ENCODE measurements around the gene DNAJC11. TPM values are rescaled to one million over a fixed set of nuclear protein-coding genes. Genes with fewer than 3 reads are reported as not detected.

DNAJC11 gene
- total RNA-seq, 1 experiment from 2014 or later, result 75.6 TPM

DNA sequence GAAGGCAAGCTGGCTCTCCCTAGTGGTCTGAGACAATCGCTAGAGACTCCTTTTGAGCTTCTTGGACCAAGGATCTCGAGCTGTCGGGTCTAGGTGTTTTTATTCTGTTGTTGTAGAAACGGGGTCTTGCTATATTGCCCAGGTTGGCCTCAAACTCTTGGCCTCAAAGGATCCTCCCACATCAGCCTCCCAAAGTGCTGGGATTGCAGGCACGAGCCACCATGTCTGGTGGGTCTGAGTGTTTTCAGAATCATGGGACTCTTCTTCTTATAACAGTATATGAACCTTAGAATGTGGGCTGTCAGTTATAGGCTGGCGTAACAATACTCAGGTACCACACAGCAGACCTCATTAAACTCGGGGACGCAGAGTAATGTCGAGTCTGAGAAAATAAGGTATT lies 33.1 kb downstream of the DNAJC11 start:
- H3K4me2 ChIP-seq (ENCODE audit: low read length), result no peak overlapping the region
- no peaks in the 10 kb centered on the region for H3K9me2 ChIP-seq (ENCODE audit: insufficient read depth)
- RAD21 ChIA-PET (ENCODE audit: low non-redundant PET in 1 of 2, low total read pairs in 2 of 2, uncharacterized antibody in 2 of 2, unreplicated experiment in 2 of 2), result no interaction called here
- BruUV-seq (replicated peaks), result no TSS peak
- H3K27ac ChIP-seq (ENCODE audit: low read depth, low read length), result no peak overlapping the region
- H3K4me3 ChIP-seq (replicated peaks in 1 of 2; ENCODE audit: low read depth in 1 of 2, low read length in 2 of 2), result no peak overlapping the region
- CTCF ChIA-PET, result no interaction called here
- H4K20me1 ChIP-seq (ENCODE audit: insufficient read depth), result no peaks in the 10 kb centered on the region
- H3K9ac ChIP-seq (ENCODE audit: low read length), result no peak overlapping the region
- H3K9me3 ChIP-seq (ENCODE audit: control insufficient read depth in 1 of 2, insufficient read depth in 1 of 2, low read depth in 1 of 2, low read length in 2 of 2), result no peaks in the 10 kb centered on the region
- no peaks in the 10 kb centered on the region for H3K27me3 ChIP-seq (ENCODE audit: insufficient read depth, low read length)
- no peaks in the 10 kb centered on the region for H3K4me1 ChIP-seq (ENCODE audit: control insufficient read depth in 1 of 2, insufficient read depth in 2 of 2, low read length in 2 of 2)
- H3K36me3 ChIP-seq (ENCODE audit: control insufficient read depth in 1 of 2, insufficient read depth in 2 of 2, low read length in 2 of 2), result peaks cover 6 to 18% of the 10 kb centered on the region in 2 experiments
- DNase-seq (ENCODE audit: low read depth, low spot score) (no peak), ATAC-seq (no peak)
- POLR2A ChIA-PET, result no interaction called here
- intact Hi-C loops (cut with micrococcal nuclease), result no loop called here
- TF ChIP-seq YY1 (IDR thresholded peaks at IDR 0.05; ENCODE audit: extremely low read depth, insufficient replicate concordance, low read depth, low read length) (no peak), FOSL1 (IDR thresholded peaks at IDR 0.05; ENCODE audit: low read depth) (no peak), EZH2 (IDR thresholded peaks at IDR 0.05) (no peak), ZNF274 (IDR thresholded peaks at IDR 0.05; ENCODE audit: low read depth, low read length) (no peak)
- TF ChIP-seq, protein P1, sequence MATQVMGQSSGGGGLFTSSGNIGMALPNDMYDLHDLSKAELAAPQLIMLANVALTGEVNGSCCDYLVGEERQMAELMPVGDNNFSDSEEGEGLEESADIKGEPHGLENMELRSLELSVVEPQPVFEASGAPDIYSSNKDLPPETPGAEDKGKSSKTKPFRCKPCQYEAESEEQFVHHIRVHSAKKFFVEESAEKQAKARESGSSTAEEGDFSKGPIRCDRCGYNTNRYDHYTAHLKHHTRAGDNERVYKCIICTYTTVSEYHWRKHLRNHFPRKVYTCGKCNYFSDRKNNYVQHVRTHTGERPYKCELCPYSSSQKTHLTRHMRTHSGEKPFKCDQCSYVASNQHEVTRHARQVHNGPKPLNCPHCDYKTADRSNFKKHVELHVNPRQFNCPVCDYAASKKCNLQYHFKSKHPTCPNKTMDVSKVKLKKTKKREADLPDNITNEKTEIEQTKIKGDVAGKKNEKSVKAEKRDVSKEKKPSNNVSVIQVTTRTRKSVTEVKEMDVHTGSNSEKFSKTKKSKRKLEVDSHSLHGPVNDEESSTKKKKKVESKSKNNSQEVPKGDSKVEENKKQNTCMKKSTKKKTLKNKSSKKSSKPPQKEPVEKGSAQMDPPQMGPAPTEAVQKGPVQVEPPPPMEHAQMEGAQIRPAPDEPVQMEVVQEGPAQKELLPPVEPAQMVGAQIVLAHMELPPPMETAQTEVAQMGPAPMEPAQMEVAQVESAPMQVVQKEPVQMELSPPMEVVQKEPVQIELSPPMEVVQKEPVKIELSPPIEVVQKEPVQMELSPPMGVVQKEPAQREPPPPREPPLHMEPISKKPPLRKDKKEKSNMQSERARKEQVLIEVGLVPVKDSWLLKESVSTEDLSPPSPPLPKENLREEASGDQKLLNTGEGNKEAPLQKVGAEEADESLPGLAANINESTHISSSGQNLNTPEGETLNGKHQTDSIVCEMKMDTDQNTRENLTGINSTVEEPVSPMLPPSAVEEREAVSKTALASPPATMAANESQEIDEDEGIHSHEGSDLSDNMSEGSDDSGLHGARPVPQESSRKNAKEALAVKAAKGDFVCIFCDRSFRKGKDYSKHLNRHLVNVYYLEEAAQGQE (IDR thresholded peaks at IDR 0.05; ENCODE audit: low read depth), result no peak
- H3K79me2 ChIP-seq (ENCODE audit: insufficient read depth, low read length), result peaks cover 28% of the 10 kb centered on the region
- H2AFZ ChIP-seq (ENCODE audit: low read depth, low read length, poor library complexity, severe bottlenecking), result no peak overlapping the region

DNA sequence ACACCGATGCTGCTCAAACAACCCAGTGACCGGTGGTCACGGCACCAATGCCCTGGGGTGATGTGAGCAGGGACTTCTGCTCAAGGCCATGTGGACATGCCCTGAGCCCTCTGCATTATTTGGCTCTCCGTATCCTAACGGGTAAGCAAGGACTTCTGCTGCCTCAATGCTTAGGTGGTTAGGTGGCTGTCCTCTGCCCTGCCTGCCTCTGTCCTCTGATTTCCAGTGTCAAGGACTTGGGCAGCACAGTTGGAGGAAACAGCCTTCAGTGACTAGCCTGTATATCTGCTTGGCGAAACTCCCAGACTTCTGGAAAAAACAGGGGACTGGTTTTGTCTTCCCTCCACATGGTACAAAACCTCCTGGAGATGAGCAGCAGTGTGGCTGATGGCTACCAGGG lies 34.5 kb downstream of the DNAJC11 start:
- ChIA-PET CTCF (no interaction called here), POLR2A (no interaction called here), RAD21 (ENCODE audit: low non-redundant PET in 1 of 2, low total read pairs in 2 of 2, uncharacterized antibody in 2 of 2, unreplicated experiment in 2 of 2) (no interaction called here)
- Histone ChIP-seq H3K27ac (ENCODE audit: low read depth, low read length) (no peak overlapping the region), H3K4me1 (ENCODE audit: control insufficient read depth in 1 of 2, insufficient read depth in 2 of 2, low read length in 2 of 2) (no peaks in the 10 kb centered on the region), H2AFZ (ENCODE audit: low read depth, low read length, poor library complexity, severe bottlenecking) (no peak overlapping the region), H3K36me3 (ENCODE audit: control insufficient read depth in 1 of 2, insufficient read depth in 2 of 2, low read length in 2 of 2) (peaks cover 6 to 24% of the 10 kb centered on the region in 2 experiments), H3K79me2 (ENCODE audit: insufficient read depth, low read length) (peaks cover 30% of the 10 kb centered on the region), H4K20me1 (ENCODE audit: insufficient read depth) (no peaks in the 10 kb centered on the region; the same call in 1 of the 2 replicates), H3K4me2 (ENCODE audit: low read length) (no peak overlapping the region), H3K9me2 (ENCODE audit: insufficient read depth) (no peaks in the 10 kb centered on the region), H3K9me3 (ENCODE audit: control insufficient read depth in 1 of 2, insufficient read depth in 1 of 2, low read depth in 1 of 2, low read length in 2 of 2) (no peaks in the 10 kb centered on the region), H3K9ac (ENCODE audit: low read length) (no peak overlapping the region), H3K4me3 (replicated peaks in 1 of 2; ENCODE audit: low read depth in 1 of 2, low read length in 2 of 2) (no peak overlapping the region), H3K27me3 (ENCODE audit: insufficient read depth, low read length) (no peaks in the 10 kb centered on the region)
- TF ChIP-seq POLR2AphosphoS5 (IDR thresholded peaks at IDR 0.05; ENCODE audit: low read depth, low read length), result no peak
- intact Hi-C loops (cut with micrococcal nuclease), result no loop called here
- no TSS peak for BruUV-seq (replicated peaks)
- DNase-seq (ENCODE audit: low read depth, low spot score) (no peak), ATAC-seq (no peak)

Data from HCT116 (cell line).